H1 (cell line): Measurements from ENCODE around the gene APBA2. TPM values are rescaled to one million over a fixed set of nuclear protein-coding genes. Genes with fewer than 3 reads are reported as not detected.

ENCODE experiments used
- ASH2L ChIP-seq: fragments of 200-600, 300-600 bp; sonication (generic); IDR thresholded peaks from one replicate; pipeline ENCODE4 v1.7.1; 2017; ENCODE audit warnings: low read length
- BACH1 ChIP-seq: IDR thresholded peaks from 2 replicates; pipeline ENCODE4 v1.6.1; 2012; ENCODE audit warnings: low read length, improper control_type of control experiment
- BCL11A ChIP-seq, 2 experiments: IDR thresholded peaks; one replicate each; pipeline ENCODE4 v1.6.1; 2011; ENCODE audit warnings: low read depth in 2 of 2, low read length in 2 of 2, mild to moderate bottlenecking in 2 of 2
- CEBPB ChIP-seq: IDR thresholded peaks from 2 replicates; pipeline ENCODE4 v1.6.1; 2012; ENCODE audit warnings: low read depth, low read length
- CHD7 ChIP-seq: fragments of 300-600 bp; sonication (generic); IDR thresholded peaks from 2 replicates; pipeline ENCODE4 v1.7.1; 2012; ENCODE audit warnings: low read length, moderate library complexity, mild to moderate bottlenecking, inconsistent platforms; ENCODE audit not compliant: insufficient replicate concordance
- RBBP5 ChIP-seq: IDR thresholded peaks from 2 replicates; pipeline ENCODE4 v1.7.1; 2012; ENCODE audit warnings: low read depth, mild to moderate bottlenecking, inconsistent platforms, low read length, moderate library complexity, borderline replicate concordance
- SIX5 ChIP-seq: IDR thresholded peaks from 2 replicates; pipeline ENCODE4 v1.6.1; 2011; ENCODE audit warnings: mild to moderate bottlenecking, low read depth, low read length
- polyA plus RNA-seq, 7 experiments: library from polyadenylated mRNA; depleted of rRNA in 3 of 7; stranded (reverse) in 5 of 7; unstranded in 2 of 7; fragments of >200 nt in 5 of 7; fragments of 200-250 nt in 2 of 7; gene quantifications; 1 replicate in 5 of 7; 2 replicates in 1 of 7; 4 replicates in 1 of 7; pipeline versions ENCODE4 v1.2.1 to v1.2.3, GENCODE V29; 2011 to 2013; ENCODE audit warnings: missing spikeins in 2 of 7, mixed read lengths in 2 of 7
- total RNA-seq: library from RNA; stranded (reverse); fragmentation: NEBNext Ultra II Directional; extraction: Animal tissue kit (Norgen Biotek cat#: 25700); gene quantifications from 2 replicates; pipeline ENCODE4 v1.2.1, GENCODE V29; 2021

Gene APBA2
- total and polyA plus RNA-seq, 2 of the 8 experiments (the other 6 are each of a cell fraction or from before 2014, with no cell fraction given), result 15.5 to 19.0 TPM

GRCh38 chr15:28879551-28879950, 6.2 kb upstream of the APBA2 start (continued):
- no peak for TF ChIP-seq CHD7
- TF ChIP-seq CEBPB, result no peak
- no peak for TF ChIP-seq ASH2L
- TF ChIP-seq RBBP5, result no peak
- no peak for TF ChIP-seq SIX5
- no peak for TF ChIP-seq BACH1
- TF ChIP-seq BCL11A (IDR thresholded peaks at IDR 0.05; ENCODE audit: low read depth in 2 of 2, low read length in 2 of 2), result no peak
